GM12874 (cell line): ENCODE results near the gene ADPGK.

Source experiments
- CTCF ChIP-seq: IDR thresholded peaks from 2 replicates; pipeline ENCODE4 v1.5.1; 2011; ENCODE audit warnings: low read depth, mild to moderate bottlenecking, control low read depth, low read length, moderate library complexity; ENCODE audit not compliant: insufficient read depth

Gene ADPGK

DNA sequence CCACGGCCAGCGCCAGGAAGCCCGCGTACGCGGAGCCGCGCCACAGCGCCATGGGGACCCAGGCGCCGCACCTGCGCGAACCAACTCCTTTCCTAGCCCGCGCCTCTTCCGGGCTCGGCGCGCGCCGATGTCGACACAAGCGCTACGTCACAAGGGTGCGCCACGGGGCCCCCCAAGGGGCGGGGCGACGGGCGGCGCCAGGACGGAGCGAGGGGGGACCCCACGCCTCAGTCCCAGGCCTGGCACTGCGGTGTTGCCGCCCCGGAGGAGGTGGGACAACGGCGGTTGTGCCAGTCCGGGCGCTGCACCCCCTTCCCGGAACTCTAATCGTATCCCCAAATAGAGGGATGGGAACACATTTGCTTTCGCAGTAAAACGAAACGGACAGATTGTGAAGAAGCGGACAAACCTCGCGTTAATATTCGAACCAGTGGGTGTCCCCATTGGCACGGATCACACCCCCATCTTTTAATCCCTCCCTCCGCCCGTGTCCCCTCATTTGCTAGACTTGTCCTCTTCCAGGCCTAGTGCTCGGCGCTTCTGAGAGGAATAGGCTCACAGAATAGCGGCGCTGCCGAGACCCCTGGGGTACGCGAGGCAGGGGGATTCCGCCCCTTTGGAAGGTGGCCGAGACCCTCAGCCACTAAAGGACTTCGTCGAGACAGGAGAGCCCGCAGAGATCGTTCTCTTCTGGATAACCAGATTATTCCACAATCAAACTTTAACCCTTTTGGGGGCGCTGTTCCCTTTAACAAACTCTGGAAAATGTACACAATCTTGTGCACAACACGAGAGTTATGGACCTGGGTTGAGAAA lies at the start of gene ADPGK:
Gene ADPGK, minus strand, starts transcription at position 119 of the 816 bp plus-strand sequence. Its CDS starts 67 bp downstream, at position 52.
- TF ChIP-seq CTCF = peak; percentile 38; the same call in 1 of the 2 replicates

GRCh38 chr15:72827226-72827625 lies 43.7 kb upstream of the ADPGK start:
- no peak for TF ChIP-seq CTCF

DNA sequence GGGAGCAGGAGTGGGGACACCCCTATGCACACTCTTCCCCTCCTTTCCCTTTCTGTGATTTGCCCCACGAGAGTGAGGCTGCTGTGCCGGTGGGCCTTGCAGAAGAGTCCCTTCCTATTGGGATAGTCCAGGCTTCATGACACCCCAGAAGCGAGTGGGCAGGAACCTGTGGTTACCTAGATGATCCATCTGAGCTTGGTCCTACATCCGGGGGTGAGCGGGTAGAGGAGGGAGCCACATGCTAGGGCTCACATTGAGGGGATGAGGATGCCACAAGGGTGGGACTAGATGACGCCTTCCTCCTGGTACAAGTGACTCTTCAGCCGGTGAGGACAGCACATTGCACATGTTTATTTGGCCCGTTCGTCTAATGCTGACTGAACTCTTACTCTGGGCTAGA lies 43.1 kb upstream of the ADPGK start:
- TF ChIP-seq CTCF = no peak

DNA sequence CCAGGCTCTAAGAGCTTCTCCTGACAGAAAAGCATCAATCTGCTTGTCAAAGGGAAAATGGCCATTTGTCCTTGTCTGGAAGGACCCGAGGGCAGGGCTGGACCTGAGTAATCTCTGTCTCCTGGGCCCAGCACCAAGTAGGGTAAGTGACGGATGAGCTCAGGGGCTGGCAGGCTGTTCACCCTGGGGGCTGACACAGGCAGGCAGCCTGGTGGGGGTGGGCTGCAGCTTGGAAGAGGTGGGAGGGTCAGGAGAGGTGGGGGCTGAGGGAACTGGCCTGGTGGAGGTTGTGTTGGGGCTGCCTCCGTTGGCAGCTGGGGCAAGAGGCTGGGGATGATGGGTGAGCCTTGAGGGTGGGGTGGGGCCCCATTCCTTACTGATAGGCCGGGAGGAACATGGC lies 42.3 kb upstream of the ADPGK start:
- TF ChIP-seq CTCF = no peak

GRCh38 chr15:72824781-72825180 lies 41.2 kb upstream of the ADPGK start:
- TF ChIP-seq CTCF = no peak

- no peak for TF ChIP-seq CTCF
These were observed 40.6 kb upstream of the ADPGK start for GRCh38 chr15:72824112-72824511.

DNA sequence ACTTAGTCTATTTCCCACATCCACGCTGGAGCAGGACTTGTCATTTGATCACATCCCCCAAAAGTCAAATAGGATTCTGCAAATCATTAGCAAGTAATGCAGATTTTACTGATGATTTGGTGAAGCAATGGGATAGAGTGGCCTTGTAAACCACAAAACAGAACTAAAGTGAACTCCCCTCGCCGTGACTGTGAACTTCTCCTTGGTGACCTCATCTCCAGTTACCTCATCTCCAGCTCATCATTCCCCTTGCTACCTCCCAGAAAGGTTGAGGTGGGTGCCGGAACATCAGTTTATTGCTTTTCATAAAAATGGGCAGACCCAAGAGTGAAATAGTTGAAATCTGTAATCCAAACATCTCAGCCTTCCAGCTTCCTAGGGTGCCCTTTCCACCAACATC lies 36.7 kb upstream of the ADPGK start:
- no peak for TF ChIP-seq CTCF
